MCF 10A (cell line): ENCODE results near the gene USP13. TPM values are rescaled to one million over a fixed set of nuclear protein-coding genes. Genes with fewer than 3 reads are reported as not detected.

Experiments
- BruUV-seq: library from RNA; stranded (reverse); fragments of 400-500 nt; replicated peaks from 2 replicates; lab custom pipeline; 2021; lab: Mats Ljungman, UMichigan
- CTCF ChIA-PET: fragments of 300-600 bp; sonication (Branson Sonifier 250); formaldehyde crosslinking; extraction: SDS; loops from one replicate; lab custom pipeline; 2021; ENCODE audit warnings: antibody characterized with exemption, inconsistent platforms; lab: Yijun Ruan, JAX
- POLR2A ChIA-PET: fragments of 300-600, 350-650 bp; sonication (Branson Sonifier 250); formaldehyde crosslinking; extraction: SDS; loops from one replicate; lab custom pipeline; 2020; ENCODE audit warnings: antibody characterized with exemption, inconsistent platforms; lab: Yijun Ruan, JAX
- DNase-seq: peaks from one replicate; pipeline ENCODE4 v3.0.0-alpha.2; 2018; ENCODE audit not compliant: unreplicated experiment
- H3K27ac Mint-ChIP-seq: one replicate; pipeline ENCODE4 v1.8.0; 2022; ENCODE audit warnings: mild to moderate bottlenecking, low read depth, mixed read lengths; ENCODE audit not compliant: unreplicated experiment
- H3K27me3 Mint-ChIP-seq: one replicate; pipeline ENCODE4 v1.8.0; 2022; ENCODE audit warnings: mixed read lengths; ENCODE audit not compliant: insufficient read depth, unreplicated experiment
- H3K36me3 Mint-ChIP-seq: one replicate; pipeline ENCODE4 v1.8.0; 2022; ENCODE audit warnings: mild to moderate bottlenecking, moderate library complexity, mixed read lengths; ENCODE audit not compliant: insufficient read depth, unreplicated experiment
- H3K4me1 Mint-ChIP-seq: one replicate; pipeline ENCODE4 v1.8.0; 2022; ENCODE audit warnings: mixed read lengths; ENCODE audit not compliant: insufficient read depth, unreplicated experiment
- H3K4me3 Mint-ChIP-seq: one replicate; pipeline ENCODE4 v1.8.0; 2022; ENCODE audit warnings: mild to moderate bottlenecking, moderate library complexity, mixed read lengths; ENCODE audit not compliant: unreplicated experiment
- H3K9me3 Mint-ChIP-seq: one replicate; pipeline ENCODE4 v1.8.0; 2022; ENCODE audit warnings: mixed read lengths; ENCODE audit not compliant: unreplicated experiment
- intact Hi-C: fragments of 100-400 bp; cut with micrococcal nuclease; formaldehyde crosslinking; loops from 2 replicates; pipeline ENCODE4 v1.14.1; 2022
- total RNA-seq: library from RNA; stranded (reverse); gene quantifications from 2 replicates; pipeline ENCODE4 v1.2.3, GENCODE V29; 2022
- TF ChIP-seq, protein P1 (sequence below): fragments of 200-600 bp; IDR thresholded peaks from one replicate; pipeline ENCODE4 v1.8.0; 2022; ENCODE audit warnings: antibody characterized with exemption, mild to moderate bottlenecking; ENCODE audit not compliant: unreplicated experiment

Gene USP13
- total RNA-seq, 1 experiment from 2014 or later: 9.7 TPM

DNA sequence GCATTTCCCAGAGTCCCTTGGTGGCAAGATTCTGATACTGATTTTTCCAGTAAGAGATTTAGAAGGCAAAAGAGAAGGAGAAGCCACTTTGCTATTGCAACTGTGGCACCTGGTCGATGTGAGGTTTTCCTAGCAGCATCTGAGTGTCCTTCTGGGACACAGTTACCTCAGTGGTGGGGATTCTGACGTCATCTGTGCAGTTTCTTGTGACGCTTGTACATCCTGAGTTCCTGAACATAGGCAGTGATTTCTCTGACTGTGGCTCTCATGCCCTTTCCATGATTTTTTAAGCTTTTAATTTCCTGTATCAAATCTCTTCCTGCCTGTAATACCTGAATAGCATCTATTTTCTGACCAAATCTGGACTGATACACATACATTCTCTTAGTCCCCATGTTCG, 8.9 kb downstream of the USP13 start:
- no peak for DNase-seq

DNA sequence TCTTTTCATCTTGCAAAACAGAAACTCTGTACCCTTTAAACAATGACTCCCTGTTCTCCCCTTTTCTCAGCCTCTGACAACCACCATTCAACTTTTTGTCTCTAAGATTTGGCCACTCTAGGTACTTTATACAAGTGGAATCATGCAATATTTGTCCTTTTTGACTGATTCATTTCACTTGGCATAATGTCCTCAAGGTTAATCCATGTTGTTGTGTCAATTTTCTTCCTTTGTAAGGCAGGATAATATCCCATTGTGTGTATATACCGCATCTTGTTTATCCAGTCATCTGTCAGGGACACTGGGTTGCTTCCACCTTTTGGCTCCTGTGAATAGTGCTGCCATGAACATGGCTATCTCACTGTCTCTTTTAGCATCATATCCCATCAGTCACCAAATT, 10.3 kb downstream of the USP13 start:
- TF ChIP-seq, protein P1, sequence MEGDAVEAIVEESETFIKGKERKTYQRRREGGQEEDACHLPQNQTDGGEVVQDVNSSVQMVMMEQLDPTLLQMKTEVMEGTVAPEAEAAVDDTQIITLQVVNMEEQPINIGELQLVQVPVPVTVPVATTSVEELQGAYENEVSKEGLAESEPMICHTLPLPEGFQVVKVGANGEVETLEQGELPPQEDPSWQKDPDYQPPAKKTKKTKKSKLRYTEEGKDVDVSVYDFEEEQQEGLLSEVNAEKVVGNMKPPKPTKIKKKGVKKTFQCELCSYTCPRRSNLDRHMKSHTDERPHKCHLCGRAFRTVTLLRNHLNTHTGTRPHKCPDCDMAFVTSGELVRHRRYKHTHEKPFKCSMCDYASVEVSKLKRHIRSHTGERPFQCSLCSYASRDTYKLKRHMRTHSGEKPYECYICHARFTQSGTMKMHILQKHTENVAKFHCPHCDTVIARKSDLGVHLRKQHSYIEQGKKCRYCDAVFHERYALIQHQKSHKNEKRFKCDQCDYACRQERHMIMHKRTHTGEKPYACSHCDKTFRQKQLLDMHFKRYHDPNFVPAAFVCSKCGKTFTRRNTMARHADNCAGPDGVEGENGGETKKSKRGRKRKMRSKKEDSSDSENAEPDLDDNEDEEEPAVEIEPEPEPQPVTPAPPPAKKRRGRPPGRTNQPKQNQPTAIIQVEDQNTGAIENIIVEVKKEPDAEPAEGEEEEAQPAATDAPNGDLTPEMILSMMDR: no peak
- H3K4me1 Mint-ChIP-seq: peaks cover 10% of the 10 kb centered on the region
- H3K36me3 Mint-ChIP-seq: no peaks in the 10 kb centered on the region
- H3K27me3 Mint-ChIP-seq: no peaks in the 10 kb centered on the region
- POLR2A ChIA-PET: no interaction called here
- BruUV-seq: no TSS peak
- H3K4me3 Mint-ChIP-seq: no peak overlapping the region
- CTCF ChIA-PET: interaction anchor here (0.6 to 3.2 kb wide), 2 partner anchors 13 to 229 kb away, joined by 3 to 18 read pairs; no protein-coding TSS in a partner anchor
- DNase-seq: no peak
- no peak overlapping the region for H3K27ac Mint-ChIP-seq
- intact Hi-C loops: no loop called here
- H3K9me3 Mint-ChIP-seq: no peaks in the 10 kb centered on the region

More for the DNA sequence above, 8.9 kb downstream of the USP13 start:
- peaks cover 13% of the 10 kb centered on the region for H3K4me1 Mint-ChIP-seq
- H3K27ac Mint-ChIP-seq: no peak overlapping the region
- no peaks in the 10 kb centered on the region for H3K27me3 Mint-ChIP-seq
- H3K4me3 Mint-ChIP-seq: no peak overlapping the region
- intact Hi-C loops: no loop called here
- no peaks in the 10 kb centered on the region for H3K9me3 Mint-ChIP-seq
- POLR2A ChIA-PET: interaction anchor here (0.9 kb wide), 1 partner anchor 9 kb away, joined by 3 read pairs; no protein-coding TSS in a partner anchor
- CTCF ChIA-PET: interaction anchor here (0.7 to 3.2 kb wide), 3 partner anchors 12 to 934 kb away, joined by 3 to 18 read pairs (median 3); no protein-coding TSS in a partner anchor
- TF ChIP-seq, protein P1: no peak
- H3K36me3 Mint-ChIP-seq: peaks cover 8% of the 10 kb centered on the region
- no TSS peak for BruUV-seq

DNA sequence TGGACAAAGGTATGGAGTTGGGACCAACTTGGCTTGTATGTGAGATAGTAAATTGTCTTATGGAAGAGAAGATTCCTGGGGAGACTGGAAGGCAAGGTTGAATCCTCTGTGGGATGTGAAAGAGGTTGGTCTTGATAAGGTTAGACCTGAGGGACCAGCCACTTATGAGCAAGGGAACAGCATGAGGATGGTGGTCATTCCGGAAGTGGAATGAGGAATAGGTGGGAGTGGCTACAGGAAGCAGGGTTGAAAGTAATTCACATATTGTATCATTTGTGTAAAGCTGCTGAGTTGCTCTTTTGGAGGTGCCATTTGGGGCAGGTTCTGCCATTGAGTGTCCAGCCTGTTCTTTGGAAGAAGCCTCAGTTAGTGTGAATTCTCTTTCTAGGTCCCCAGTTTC, 13.2 kb downstream of the USP13 start:
- H3K4me1 Mint-ChIP-seq: peaks cover 6% of the 10 kb centered on the region
- no TSS peak for BruUV-seq
- no peak overlapping the region for H3K27ac Mint-ChIP-seq
- no peak overlapping the region for H3K4me3 Mint-ChIP-seq
- TF ChIP-seq, protein P1: no peak
- intact Hi-C loops: no loop called here
- DNase-seq: no peak
- no peaks in the 10 kb centered on the region for H3K36me3 Mint-ChIP-seq
- H3K9me3 Mint-ChIP-seq: peaks cover 8% of the 10 kb centered on the region
- CTCF ChIA-PET: interaction anchor here (0.5 kb wide), 1 partner anchor 8 kb away, joined by 5 read pairs; no protein-coding TSS in a partner anchor
- POLR2A ChIA-PET: interaction anchor here (1.0 kb wide), 1 partner anchor 61 kb away, joined by 5 read pairs; the partner anchor contains the start of genes MRPL47 and NDUFB5
- H3K27me3 Mint-ChIP-seq: no peaks in the 10 kb centered on the region

- Mint-ChIP-seq H3K4me3 (no peak overlapping the region), H3K4me1 (peaks cover 6% of the 10 kb centered on the region), H3K9me3 (peaks cover 8% of the 10 kb centered on the region), H3K27ac (no peak overlapping the region), H3K36me3 (no peaks in the 10 kb centered on the region), H3K27me3 (no peaks in the 10 kb centered on the region)
- ChIA-PET POLR2A (interaction anchor here (1.0 kb wide), 1 partner anchor 62 kb away, joined by 5 read pairs; the partner anchor contains the start of genes MRPL47 and NDUFB5), CTCF (interaction anchor here (0.5 to 1.2 kb wide), 2 partner anchors 9 to 13 kb away, joined by 3 to 5 read pairs; no protein-coding TSS in a partner anchor)
- TF ChIP-seq, protein P1: no peak
- no TSS peak for BruUV-seq
- peak; percentile 34 for DNase-seq
- intact Hi-C loops: no loop called here
Measured at GRCh38 chr3:179666436-179667035, 13.7 kb downstream of the USP13 start.
